H1 (cell line): Measurements from ENCODE around the gene TSPAN9. TPM values are rescaled to one million over a fixed set of nuclear protein-coding genes. Genes with fewer than 3 reads are reported as not detected.

ENCODE experiments used
- BRCA1 ChIP-seq: IDR thresholded peaks from 2 replicates; pipeline ENCODE4 v1.6.1; 2012; ENCODE audit warnings: low read depth, low read length, improper control_type of control experiment
- CBX5 ChIP-seq: fragments of 300-800, 300-1000 bp; sonication (generic); IDR thresholded peaks from 2 replicates; pipeline ENCODE4 v1.7.1; 2016; ENCODE audit warnings: antibody characterized with exemption, low read length, low read depth
- CHD7 ChIP-seq: fragments of 300-600 bp; sonication (generic); IDR thresholded peaks from 2 replicates; pipeline ENCODE4 v1.7.1; 2012; ENCODE audit warnings: low read length, moderate library complexity, mild to moderate bottlenecking, inconsistent platforms; ENCODE audit not compliant: insufficient replicate concordance
- EP300 ChIP-seq, 2 experiments: IDR thresholded peaks; 1 replicate in 1 of 2; 2 replicates in 1 of 2; pipeline ENCODE4 v1.6.1; 2011 to 2012; ENCODE audit warnings: low read depth in 2 of 2, low read length in 2 of 2, mild to moderate bottlenecking in 2 of 2, borderline replicate concordance in 1 of 2, inconsistent platforms in 1 of 2, moderate library complexity in 1 of 2
- GTF2F1 ChIP-seq: IDR thresholded peaks from 2 replicates; pipeline ENCODE4 v1.6.1; 2012; ENCODE audit warnings: low read depth, low read length, improper control_type of control experiment, borderline replicate concordance
- JUN ChIP-seq: IDR thresholded peaks from 2 replicates; pipeline ENCODE4 v1.6.1; 2011; ENCODE audit warnings: low read depth, mild to moderate bottlenecking, improper control_type of control experiment, low read length
- SIX5 ChIP-seq: IDR thresholded peaks from 2 replicates; pipeline ENCODE4 v1.6.1; 2011; ENCODE audit warnings: mild to moderate bottlenecking, low read depth, low read length
- SP1 ChIP-seq: IDR thresholded peaks from 2 replicates; pipeline ENCODE4 v1.6.1; 2011; ENCODE audit warnings: low read depth, low read length
- SP2 ChIP-seq: IDR thresholded peaks from 2 replicates; pipeline ENCODE4 v1.6.1; 2012; ENCODE audit warnings: mild to moderate bottlenecking, low read length, inconsistent platforms
- USF2 ChIP-seq: IDR thresholded peaks from 2 replicates; pipeline ENCODE4 v1.6.1; 2011; ENCODE audit warnings: low read length, improper control_type of control experiment
- ZNF274 ChIP-seq: IDR thresholded peaks from 2 replicates; pipeline ENCODE4 v1.7.0; 2012; ENCODE audit warnings: low read length, borderline replicate concordance; ENCODE audit errors: extremely low read depth
- polyA plus RNA-seq, 7 experiments: library from polyadenylated mRNA; depleted of rRNA in 3 of 7; stranded (reverse) in 5 of 7; unstranded in 2 of 7; fragments of >200 nt in 5 of 7; fragments of 200-250 nt in 2 of 7; gene quantifications; 1 replicate in 5 of 7; 2 replicates in 1 of 7; 4 replicates in 1 of 7; pipeline versions ENCODE4 v1.2.1 to v1.2.3, GENCODE V29; 2011 to 2013; ENCODE audit warnings: missing spikeins in 2 of 7, mixed read lengths in 2 of 7
- total RNA-seq: library from RNA; stranded (reverse); fragmentation: NEBNext Ultra II Directional; extraction: Animal tissue kit (Norgen Biotek cat#: 25700); gene quantifications from 2 replicates; pipeline ENCODE4 v1.2.1, GENCODE V29; 2021

TSPAN9 gene
- total and polyA plus RNA-seq, 2 of the 8 experiments (the other 6 are each of a cell fraction or from before 2014, with no cell fraction given): 11.5 to 29.1 TPM

GRCh38 chr12:3332188-3332587 lies 255.0 kb downstream of the TSPAN9 start (continued):
- TF ChIP-seq CHD7: no peak
- TF ChIP-seq BRCA1: no peak
- TF ChIP-seq GTF2F1: no peak
- no peak for TF ChIP-seq ZNF274
- no peak for TF ChIP-seq CBX5
- no peak for TF ChIP-seq SIX5
- no peak for TF ChIP-seq USF2
- no peak for TF ChIP-seq SP1
- TF ChIP-seq SP2: no peak
- TF ChIP-seq JUN: no peak
- TF ChIP-seq EP300 (IDR thresholded peaks at IDR 0.05; ENCODE audit: borderline replicate concordance in 1 of 2, low read depth in 2 of 2, low read length in 2 of 2): no peak
